ENCODE measurements around the gene KRTAP9-6. TPM values are rescaled to one million over a fixed set of nuclear protein-coding genes. Genes with fewer than 3 reads are reported as not detected.
"Not testable (repeated sequence)": the region's sequence is repeated elsewhere in the genome, so short reads cannot be mapped to it uniquely, and the experiment has no call there.

The KRTAP9-6 gene
- total RNA-seq, 1 donor, result not detected

DNA sequence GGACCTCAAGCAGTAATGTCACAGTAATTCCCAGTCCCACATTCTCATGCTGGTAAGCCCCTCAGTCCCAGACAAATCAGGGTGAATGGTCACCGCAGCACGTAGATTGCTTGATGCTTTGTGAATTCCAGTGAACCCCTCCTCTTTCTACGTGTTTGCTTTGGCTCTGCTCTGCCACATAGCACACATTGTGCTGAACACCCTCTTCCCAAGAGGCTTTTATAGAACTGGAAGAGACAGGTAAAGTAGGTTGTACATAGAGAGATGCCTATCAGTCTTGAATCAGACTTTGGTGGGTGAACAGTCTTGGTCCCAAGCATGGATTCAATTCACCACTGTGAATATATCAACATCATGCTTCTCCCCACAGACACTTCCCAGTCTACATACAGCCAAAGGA lies 579 bp upstream of the KRTAP9-6 start:
- no peak overlapping the region for H3K4me3 ChIP-seq (ENCODE audit: low read depth, low read length)
- TF ChIP-seq, protein P1, sequence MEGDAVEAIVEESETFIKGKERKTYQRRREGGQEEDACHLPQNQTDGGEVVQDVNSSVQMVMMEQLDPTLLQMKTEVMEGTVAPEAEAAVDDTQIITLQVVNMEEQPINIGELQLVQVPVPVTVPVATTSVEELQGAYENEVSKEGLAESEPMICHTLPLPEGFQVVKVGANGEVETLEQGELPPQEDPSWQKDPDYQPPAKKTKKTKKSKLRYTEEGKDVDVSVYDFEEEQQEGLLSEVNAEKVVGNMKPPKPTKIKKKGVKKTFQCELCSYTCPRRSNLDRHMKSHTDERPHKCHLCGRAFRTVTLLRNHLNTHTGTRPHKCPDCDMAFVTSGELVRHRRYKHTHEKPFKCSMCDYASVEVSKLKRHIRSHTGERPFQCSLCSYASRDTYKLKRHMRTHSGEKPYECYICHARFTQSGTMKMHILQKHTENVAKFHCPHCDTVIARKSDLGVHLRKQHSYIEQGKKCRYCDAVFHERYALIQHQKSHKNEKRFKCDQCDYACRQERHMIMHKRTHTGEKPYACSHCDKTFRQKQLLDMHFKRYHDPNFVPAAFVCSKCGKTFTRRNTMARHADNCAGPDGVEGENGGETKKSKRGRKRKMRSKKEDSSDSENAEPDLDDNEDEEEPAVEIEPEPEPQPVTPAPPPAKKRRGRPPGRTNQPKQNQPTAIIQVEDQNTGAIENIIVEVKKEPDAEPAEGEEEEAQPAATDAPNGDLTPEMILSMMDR (IDR thresholded peaks at IDR 0.05; ENCODE audit: insufficient read depth, low read length), result no peak
- DNase-seq (ENCODE audit: low read depth), result no peak

DNA sequence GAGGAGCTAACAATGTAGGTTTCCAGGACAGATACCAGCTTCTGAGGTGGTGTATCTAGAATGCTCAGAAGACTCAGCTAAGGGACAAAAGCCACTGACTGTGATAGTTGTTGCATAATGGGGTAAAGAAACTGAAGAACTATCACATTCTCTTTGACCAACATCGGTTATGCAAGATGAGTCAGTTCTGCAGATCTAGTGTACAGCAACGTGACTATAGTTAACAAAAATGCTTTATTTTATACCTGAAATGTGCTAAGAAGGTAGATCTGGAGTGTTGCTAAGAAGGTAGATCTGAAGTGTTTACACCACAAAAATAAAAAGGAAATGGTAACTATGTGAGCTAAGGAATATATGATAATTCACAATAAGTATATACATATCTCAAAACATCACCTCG lies 2.5 kb downstream of the KRTAP9-6 start:
- no peak for DNase-seq (ENCODE audit: low read depth)
- TF ChIP-seq, protein P1 (IDR thresholded peaks at IDR 0.05; ENCODE audit: insufficient read depth, low read length), result no peak
- H3K4me3 ChIP-seq (ENCODE audit: low read depth, low read length), result no peak overlapping the region

DNA sequence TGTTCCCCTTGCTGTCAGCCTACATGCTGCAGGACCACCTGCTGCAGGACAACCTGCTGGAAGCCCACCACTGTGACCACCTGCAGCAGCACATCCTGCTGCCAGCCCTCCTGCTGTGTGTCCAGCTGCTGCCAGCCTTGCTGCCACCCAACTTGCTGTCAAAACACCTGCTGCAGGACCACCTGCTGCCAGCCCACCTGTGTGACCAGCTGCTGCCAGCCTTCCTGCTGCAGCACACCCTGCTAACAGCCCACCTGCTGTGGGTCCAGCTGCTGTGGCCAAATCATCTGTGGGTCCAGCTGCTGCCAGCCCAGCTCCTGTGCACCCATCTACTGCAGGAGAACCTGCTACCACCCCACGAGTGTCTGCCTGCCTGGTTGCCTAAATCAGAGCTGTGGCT lies 6.1 kb downstream of the KRTAP9-6 start:
- not testable (repeated sequence) for DNase-seq (ENCODE audit: low read depth); H3K4me3 ChIP-seq (ENCODE audit: low read depth, low read length)

DNA sequence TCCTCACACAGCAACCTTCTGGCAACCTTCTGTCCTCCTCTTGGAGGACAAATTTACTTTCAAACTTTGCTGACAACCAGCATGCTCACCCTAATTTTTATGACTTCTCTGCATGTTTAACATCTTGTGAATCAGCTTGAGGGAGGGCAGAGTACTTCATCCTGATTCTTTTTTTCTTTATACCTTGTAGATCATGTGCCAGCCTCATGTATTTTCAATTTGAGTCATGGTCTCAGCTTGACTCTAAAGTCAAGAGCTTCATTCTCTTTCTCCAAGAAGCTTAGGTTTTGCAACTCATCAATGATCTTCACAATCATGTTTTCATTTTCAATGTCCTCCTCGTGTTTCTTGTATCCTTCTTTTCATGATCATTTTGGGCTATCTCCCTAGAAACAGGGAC lies 6.7 kb downstream of the KRTAP9-6 start:
- TF ChIP-seq, protein P1 (IDR thresholded peaks at IDR 0.05; ENCODE audit: insufficient read depth, low read length), result no peak
- DNase-seq (ENCODE audit: low read depth), result no peak
- no peak overlapping the region for H3K4me3 ChIP-seq (ENCODE audit: low read depth, low read length)

DNA sequence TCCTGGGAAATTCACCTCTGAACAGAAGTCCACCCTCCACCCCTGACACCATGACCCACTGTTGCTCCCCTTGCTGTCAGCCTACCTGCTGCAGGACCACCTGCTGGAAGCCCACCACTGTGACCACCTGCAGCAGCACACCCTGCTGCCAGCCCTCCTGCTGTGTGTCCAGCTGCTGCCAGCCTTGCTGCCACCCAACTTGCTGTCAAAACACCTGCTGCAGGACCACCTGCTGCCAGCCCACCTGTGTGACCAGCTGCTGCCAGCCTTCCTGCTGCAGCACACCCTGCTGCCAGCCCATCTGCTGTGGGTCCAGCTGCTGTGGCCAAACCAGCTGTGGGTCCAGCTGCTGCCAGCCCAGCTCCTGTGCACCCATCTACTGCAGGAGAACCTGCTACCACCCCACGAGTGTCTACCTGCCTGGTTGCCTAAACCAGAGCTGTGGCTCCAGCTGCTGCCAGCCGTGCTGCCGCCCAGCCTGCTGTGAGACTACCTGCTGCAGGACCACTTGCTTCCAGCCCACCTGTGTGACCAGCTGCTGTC lies 10.5 kb downstream of the KRTAP9-6 start, which contains the start of gene KRTAP9-7:
TSS of gene KRTAP9-7 (plus strand) at position 51 of the 543 bp plus-strand sequence. CDS start at position 51, 0 bp downstream.
- DNase-seq (ENCODE audit: low read depth); H3K4me3 ChIP-seq (ENCODE audit: low read depth, low read length): not testable (repeated sequence)

DNA sequence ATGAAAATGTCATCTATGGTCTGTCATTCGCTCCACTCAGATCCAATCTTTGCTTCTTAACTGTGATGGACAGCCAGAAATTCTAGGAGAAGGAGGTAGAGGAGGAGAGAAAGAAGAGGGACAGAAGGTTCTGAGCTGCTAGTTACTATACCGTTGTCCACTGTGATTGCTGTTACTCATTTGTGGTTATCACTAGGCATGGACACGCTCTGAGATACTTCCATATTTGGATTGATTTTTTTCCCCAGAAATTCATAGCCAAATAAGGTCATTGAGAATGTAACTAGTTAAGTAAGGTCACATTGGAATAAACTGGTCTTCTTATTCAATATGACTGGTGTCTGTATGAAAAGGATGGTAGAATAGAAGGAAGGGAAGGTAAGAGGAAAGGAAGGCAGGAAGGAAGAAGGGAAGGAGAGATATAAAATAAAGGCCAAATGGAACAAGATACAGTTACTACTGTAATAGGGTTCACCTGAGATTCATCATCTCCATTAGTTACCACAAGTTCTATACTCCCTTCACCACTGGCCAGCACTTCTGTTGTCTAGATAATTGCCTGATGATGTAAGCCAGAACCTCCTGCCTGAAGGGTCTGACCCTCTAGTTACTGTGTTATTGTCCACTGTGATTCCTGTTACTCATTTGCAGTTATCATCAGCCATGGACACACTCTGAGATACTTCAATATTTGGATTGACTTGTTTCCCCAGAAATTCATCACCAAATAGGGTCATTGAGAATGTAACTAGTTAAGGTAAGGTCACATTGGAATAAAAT lies 13.2 kb downstream of the KRTAP9-6 start:
- TF ChIP-seq, protein P1 (IDR thresholded peaks at IDR 0.05; ENCODE audit: insufficient read depth, low read length), result no peak
- no peak for DNase-seq (ENCODE audit: low read depth)
- no peak overlapping the region for H3K4me3 ChIP-seq (ENCODE audit: low read depth, low read length)

DNA sequence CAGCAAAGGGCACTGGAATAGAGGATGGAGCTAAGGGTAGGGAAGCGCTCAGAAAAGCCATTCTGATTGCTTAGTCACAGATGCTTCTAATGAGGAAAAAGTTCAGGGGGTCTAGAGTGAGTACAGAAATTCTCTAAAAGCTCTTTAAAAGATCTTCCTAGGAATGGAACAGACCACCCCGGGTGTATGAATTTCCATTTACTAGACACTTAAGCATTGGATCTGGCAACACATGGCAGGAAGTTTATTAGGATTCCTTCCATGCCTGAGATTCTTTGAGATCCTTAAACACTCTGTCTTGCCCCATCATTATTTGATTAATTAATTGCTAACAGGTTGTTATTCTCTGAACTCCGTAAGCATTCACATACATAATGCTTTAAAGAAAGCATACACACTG lies 18.9 kb downstream of the KRTAP9-6 start:
- no peak for DNase-seq (ENCODE audit: low read depth)
- TF ChIP-seq, protein P1 (IDR thresholded peaks at IDR 0.05; ENCODE audit: insufficient read depth, low read length), result no peak
- no peak overlapping the region for H3K4me3 ChIP-seq (ENCODE audit: low read depth, low read length)

DNA sequence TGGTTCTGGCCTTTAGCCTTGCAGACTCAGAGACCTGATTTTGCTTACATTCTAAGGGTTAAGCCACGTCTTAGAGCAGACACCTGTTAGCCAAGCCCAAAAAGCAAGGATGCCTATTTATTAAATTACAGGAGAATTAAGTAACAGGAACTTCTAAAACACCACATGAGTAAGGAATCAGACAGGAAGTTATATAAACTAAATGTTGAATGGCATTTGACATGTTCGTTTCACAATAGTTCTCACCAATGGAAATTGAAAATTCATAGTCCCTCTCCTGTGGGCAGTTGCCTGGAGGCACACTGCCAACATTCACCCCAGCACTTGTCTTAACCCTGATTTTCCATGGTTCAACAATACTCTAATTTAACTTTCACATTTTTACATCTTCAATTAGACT lies 19.4 kb downstream of the KRTAP9-6 start:
- TF ChIP-seq, protein P1 (IDR thresholded peaks at IDR 0.05; ENCODE audit: insufficient read depth, low read length), result no peak

More for the DNA sequence above, 19.4 kb downstream of the KRTAP9-6 start:
- no peak for DNase-seq (ENCODE audit: low read depth)
- no peak overlapping the region for H3K4me3 ChIP-seq (ENCODE audit: low read depth, low read length)
